Liver (tissue), 9 donors: ENCODE measurements around the gene HIVEP2. TPM values are rescaled to one million over a fixed set of nuclear protein-coding genes. Genes with fewer than 3 reads are reported as not detected.

ENCODE experiments used
- DNase-seq: peaks from one replicate; pipeline ENCODE4 v3.0.0-alpha.2; 2017; ENCODE audit warnings: low spot score
- H3K27ac ChIP-seq, 2 donors: one replicate each; pipeline ENCODE4 v1.7.0; 2013; ENCODE audit warnings: inconsistent platforms in 2 of 2, low read length in 2 of 2, control low read depth in 1 of 2, low read depth in 1 of 2, mild to moderate bottlenecking in 1 of 2
- H3K27me3 ChIP-seq, 4 donors: one replicate each; pipeline versions ENCODE4 v1.6.1 to v1.7.0; 2013; ENCODE audit warnings: low read length in 3 of 4, inconsistent platforms in 1 of 4, mild to moderate bottlenecking in 1 of 4, moderate library complexity in 1 of 4; ENCODE audit not compliant: control insufficient read depth in 4 of 4, insufficient read depth in 4 of 4
- H3K36me3 ChIP-seq, 4 donors: one replicate each; pipeline versions ENCODE4 v1.6.1 to v1.7.0; 2013; ENCODE audit warnings: low read length in 3 of 4, mild to moderate bottlenecking in 3 of 4, low read depth in 1 of 4, moderate library complexity in 1 of 4; ENCODE audit not compliant: control insufficient read depth in 4 of 4, insufficient read depth in 3 of 4
- H3K4me1 ChIP-seq, 4 donors: one replicate each; pipeline versions ENCODE4 v1.6.1 to v1.7.0; 2013; ENCODE audit warnings: low read length in 3 of 4, mild to moderate bottlenecking in 3 of 4, moderate library complexity in 1 of 4; ENCODE audit not compliant: control insufficient read depth in 4 of 4, insufficient read depth in 4 of 4
- H3K4me3 ChIP-seq, 3 donors: one replicate each; pipeline versions ENCODE4 v1.6.1 to v1.7.0; 2013; ENCODE audit warnings: low read length in 3 of 3, control low read depth in 1 of 3, low read depth in 1 of 3, mild to moderate bottlenecking in 1 of 3
- H3K9ac ChIP-seq, 2 donors: one replicate each; pipeline ENCODE4 v1.7.0; 2013; ENCODE audit warnings: low read length in 2 of 2, mild to moderate bottlenecking in 2 of 2, moderate library complexity in 2 of 2, control low read depth in 1 of 2, low read depth in 1 of 2
- H3K9me3 ChIP-seq, 4 donors: one replicate each; pipeline versions ENCODE4 v1.6.1 to v1.7.0; 2013; ENCODE audit warnings: low read length in 3 of 4; ENCODE audit not compliant: control insufficient read depth in 4 of 4
- EGR1 ChIP-seq, 2 donors: IDR thresholded peaks; 2 replicates each; pipeline ENCODE4 v1.6.1; 2016 to 2018; ENCODE audit warnings: antibody characterized with exemption in 2 of 2, low read depth in 2 of 2
- FOXA1 ChIP-seq: IDR thresholded peaks from 2 replicates; pipeline ENCODE4 v1.6.1; 2016; ENCODE audit warnings: antibody characterized with exemption
- FOXA2 ChIP-seq: IDR thresholded peaks from 2 replicates; pipeline ENCODE4 v1.6.1; 2016; ENCODE audit warnings: antibody characterized with exemption
- GABPA ChIP-seq, 2 donors: IDR thresholded peaks in 1 of 2; conservative IDR thresholded peaks in 1 of 2; 2 replicates each; pipeline ENCODE4 v1.6.1; 2016; ENCODE audit warnings: antibody characterized with exemption in 2 of 2, mild to moderate bottlenecking in 1 of 2, moderate library complexity in 1 of 2
- HNF4A ChIP-seq, 2 donors: conservative IDR thresholded peaks; 2 replicates each; pipeline ENCODE4 v1.6.1; 2016; ENCODE audit warnings: antibody characterized with exemption in 2 of 2, mild to moderate bottlenecking in 2 of 2
- HNF4G ChIP-seq: IDR thresholded peaks from 2 replicates; pipeline ENCODE4 v1.6.1; 2016; ENCODE audit warnings: antibody characterized with exemption
- JUND ChIP-seq, 2 donors: IDR thresholded peaks; 2 replicates each; pipeline ENCODE4 v1.6.1; 2016; ENCODE audit warnings: antibody characterized with exemption in 2 of 2
- NR2F2 ChIP-seq: IDR thresholded peaks from 2 replicates; pipeline ENCODE4 v1.6.1; 2016; ENCODE audit warnings: antibody characterized with exemption
- RAD21 ChIP-seq, 2 donors: IDR thresholded peaks; 2 replicates each; pipeline ENCODE4 v1.6.1; 2016; ENCODE audit warnings: antibody characterized with exemption in 2 of 2, mild to moderate bottlenecking in 2 of 2
- RXRA ChIP-seq, 2 donors: IDR thresholded peaks; 2 replicates each; pipeline ENCODE4 v1.6.1; 2017 to 2018; ENCODE audit warnings: antibody characterized with exemption in 2 of 2, mild to moderate bottlenecking in 1 of 2
- SP1 ChIP-seq: IDR thresholded peaks from 2 replicates; pipeline ENCODE4 v1.6.1; 2018; ENCODE audit warnings: antibody characterized with exemption, mild to moderate bottlenecking
- TAF1 ChIP-seq: conservative IDR thresholded peaks from 2 replicates; pipeline ENCODE4 v1.6.1; 2016; ENCODE audit warnings: antibody characterized with exemption, mild to moderate bottlenecking
- YY1 ChIP-seq: IDR thresholded peaks from 2 replicates; pipeline ENCODE4 v1.6.1; 2016; ENCODE audit warnings: antibody characterized with exemption, mild to moderate bottlenecking
- WGBS: extraction: QIAGEN DNeasy Blood & Tissue Kit; methylation state at CpG from one replicate; pipeline ENCODE4 v1.1.7; 2013; 5-methylcytosine and 5-hydroxymethylcytosine counted together
- polyA plus RNA-seq, 2 donors: library from polyadenylated mRNA; stranded (reverse) in 1 of 2; unstranded in 1 of 2; fragments of 200-250 nt in 1 of 2; fragments of >200 nt in 1 of 2; fragmentation: Nextera tagmentation in 1 of 2; extraction: Ambion mirVana in 1 of 2; gene quantifications; one replicate each; pipeline versions ENCODE4 v1.2.1 to v1.2.3, GENCODE V29; 2013 to 2015
- total RNA-seq, 2 donors: library from RNA; depleted of rRNA; stranded (reverse); fragments of >200 nt; gene quantifications; one replicate each; pipeline ENCODE4 v1.2.3, GENCODE V29; 2014
- TF ChIP-seq, protein P1 (sequence below): IDR thresholded peaks from 2 replicates; pipeline ENCODE4 v1.6.1; 2016; ENCODE audit warnings: antibody characterized with exemption, mild to moderate bottlenecking
- TF ChIP-seq, protein P2 (sequence below): IDR thresholded peaks from 2 replicates; pipeline ENCODE4 v1.6.1; 2016; ENCODE audit warnings: antibody characterized with exemption
- TF ChIP-seq, protein P3 (sequence below): fragments of 150-350 bp; IDR thresholded peaks from 2 replicates; pipeline ENCODE4 v1.5.1; 2017; ENCODE audit warnings: improper control_type of control experiment, low read depth, low read length; ENCODE audit not compliant: missing input control
- TF ChIP-seq, protein P4 (sequence below): IDR thresholded peaks from 2 replicates; pipeline ENCODE4 v1.6.1; 2016; ENCODE audit warnings: antibody characterized with exemption
- TF ChIP-seq, protein P5 (sequence below): IDR thresholded peaks from 2 replicates; pipeline ENCODE4 v1.6.1; 2016; ENCODE audit warnings: antibody characterized with exemption
- donor health status: healthy.
- donor health status: healthy.
- donor health status: healthy.
- donor health status: healthy.
- donor health status: healthy.

The HIVEP2 gene
- total and polyA plus RNA-seq, 4 donors, result 0.82 to 6.6 (median 1.3) TPM

DNA sequence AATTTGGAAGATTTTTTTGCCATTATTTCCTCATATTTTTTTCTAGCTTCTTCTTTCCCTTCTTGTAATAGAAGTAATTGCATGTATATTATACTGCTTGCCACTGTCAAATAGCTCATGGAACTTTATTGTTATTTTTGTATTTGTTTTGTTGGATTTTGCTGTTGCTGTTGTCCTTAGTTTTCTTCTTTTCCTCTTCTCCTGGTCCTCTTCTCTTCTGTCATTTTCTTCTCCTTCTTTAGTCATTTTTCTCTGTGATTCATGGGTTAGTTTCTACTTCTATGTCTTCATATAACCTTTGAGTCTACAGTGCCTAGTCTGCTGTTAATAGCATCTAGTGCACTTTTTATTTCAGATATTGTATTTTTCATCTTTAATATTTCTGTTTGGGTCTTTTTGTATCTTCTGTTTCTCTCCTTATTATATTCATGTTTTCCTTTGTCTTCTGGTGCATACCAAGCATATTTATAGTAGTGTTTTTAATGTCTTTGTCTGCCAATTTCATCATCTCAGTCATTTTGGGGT is 226.2 kb downstream of the HIVEP2 start:
- peaks cover 0 to 2% (median 0%) of the 10 kb centered on the region in 4 donors for H3K9me3 ChIP-seq
- no peak overlapping the region for H3K27ac ChIP-seq
- DNase-seq, result no peak
- no peak for TF ChIP-seq FOXA2
- TF ChIP-seq SP1, result no peak
- no peak for TF ChIP-seq NR2F2
- TF ChIP-seq HNF4A (conservative IDR thresholded peaks at IDR 0.05), result no peak
- TF ChIP-seq RXRA (IDR thresholded peaks at IDR 0.05), result no peak
- TF ChIP-seq, protein P1, sequence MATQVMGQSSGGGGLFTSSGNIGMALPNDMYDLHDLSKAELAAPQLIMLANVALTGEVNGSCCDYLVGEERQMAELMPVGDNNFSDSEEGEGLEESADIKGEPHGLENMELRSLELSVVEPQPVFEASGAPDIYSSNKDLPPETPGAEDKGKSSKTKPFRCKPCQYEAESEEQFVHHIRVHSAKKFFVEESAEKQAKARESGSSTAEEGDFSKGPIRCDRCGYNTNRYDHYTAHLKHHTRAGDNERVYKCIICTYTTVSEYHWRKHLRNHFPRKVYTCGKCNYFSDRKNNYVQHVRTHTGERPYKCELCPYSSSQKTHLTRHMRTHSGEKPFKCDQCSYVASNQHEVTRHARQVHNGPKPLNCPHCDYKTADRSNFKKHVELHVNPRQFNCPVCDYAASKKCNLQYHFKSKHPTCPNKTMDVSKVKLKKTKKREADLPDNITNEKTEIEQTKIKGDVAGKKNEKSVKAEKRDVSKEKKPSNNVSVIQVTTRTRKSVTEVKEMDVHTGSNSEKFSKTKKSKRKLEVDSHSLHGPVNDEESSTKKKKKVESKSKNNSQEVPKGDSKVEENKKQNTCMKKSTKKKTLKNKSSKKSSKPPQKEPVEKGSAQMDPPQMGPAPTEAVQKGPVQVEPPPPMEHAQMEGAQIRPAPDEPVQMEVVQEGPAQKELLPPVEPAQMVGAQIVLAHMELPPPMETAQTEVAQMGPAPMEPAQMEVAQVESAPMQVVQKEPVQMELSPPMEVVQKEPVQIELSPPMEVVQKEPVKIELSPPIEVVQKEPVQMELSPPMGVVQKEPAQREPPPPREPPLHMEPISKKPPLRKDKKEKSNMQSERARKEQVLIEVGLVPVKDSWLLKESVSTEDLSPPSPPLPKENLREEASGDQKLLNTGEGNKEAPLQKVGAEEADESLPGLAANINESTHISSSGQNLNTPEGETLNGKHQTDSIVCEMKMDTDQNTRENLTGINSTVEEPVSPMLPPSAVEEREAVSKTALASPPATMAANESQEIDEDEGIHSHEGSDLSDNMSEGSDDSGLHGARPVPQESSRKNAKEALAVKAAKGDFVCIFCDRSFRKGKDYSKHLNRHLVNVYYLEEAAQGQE, result no peak
- TF ChIP-seq YY1, result no peak
- TF ChIP-seq HNF4G, result no peak
- peaks cover 0 to 4% (median 2%) of the 10 kb centered on the region in 4 donors for H3K4me1 ChIP-seq
- no peaks in the 10 kb centered on the region for H3K36me3 ChIP-seq
- H3K9ac ChIP-seq, result no peak overlapping the region
- H3K4me3 ChIP-seq, result no peak overlapping the region
- no peaks in the 10 kb centered on the region for H3K27me3 ChIP-seq

DNA sequence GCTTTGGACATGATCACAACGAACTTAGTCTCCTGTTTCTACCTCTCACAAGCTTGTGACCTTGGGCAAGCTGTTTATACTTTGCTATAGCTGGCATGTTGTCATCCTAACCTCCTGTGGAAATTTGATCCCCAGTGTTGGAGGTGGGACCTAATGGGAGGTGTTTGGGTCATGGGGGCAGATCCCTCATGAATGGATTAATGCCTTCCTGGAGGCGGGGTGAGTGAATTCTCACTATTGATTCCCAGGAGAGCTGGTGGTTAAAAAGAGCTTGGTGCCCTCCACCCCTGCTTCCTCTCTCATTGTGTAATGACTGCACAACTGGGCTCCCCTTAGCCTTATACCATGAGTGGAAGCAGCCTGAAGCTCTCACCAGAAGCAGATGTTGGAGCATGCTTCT is 228.9 kb downstream of the HIVEP2 start:
- 33% methylated on average over 2 of the region's 2 CpGs for WGBS
- Histone ChIP-seq H3K9me3 (peaks cover 0 to 2% (median 0%) of the 10 kb centered on the region in 4 donors), H3K27ac (no peak overlapping the region), H3K9ac (no peak overlapping the region), H3K4me1 (peaks cover 0 to 4% (median 2%) of the 10 kb centered on the region in 4 donors), H3K27me3 (no peaks in the 10 kb centered on the region), H3K36me3 (no peaks in the 10 kb centered on the region), H3K4me3 (no peak overlapping the region)
- TF ChIP-seq TAF1 (no peak), EGR1 (IDR thresholded peaks at IDR 0.05; ENCODE audit: low read depth in 2 of 2) (no peak), GABPA (IDR thresholded peaks at IDR 0.05 in 1 of 2, conservative IDR thresholded peaks at IDR 0.05 in 1 of 2) (no peak), NR2F2 (no peak), FOXA1 (no peak), RAD21 (IDR thresholded peaks at IDR 0.05) (peak in 1 of 2 donors; percentile 25), FOXA2 (no peak), RXRA (IDR thresholded peaks at IDR 0.05) (peak; percentile 34 to 52), HNF4A (conservative IDR thresholded peaks at IDR 0.05) (peak; percentile 34 to 66), YY1 (no peak), JUND (IDR thresholded peaks at IDR 0.05) (no peak), HNF4G (no peak), SP1 (peak; percentile 62)
- TF ChIP-seq, protein P1, result no peak
- TF ChIP-seq, protein P2, sequence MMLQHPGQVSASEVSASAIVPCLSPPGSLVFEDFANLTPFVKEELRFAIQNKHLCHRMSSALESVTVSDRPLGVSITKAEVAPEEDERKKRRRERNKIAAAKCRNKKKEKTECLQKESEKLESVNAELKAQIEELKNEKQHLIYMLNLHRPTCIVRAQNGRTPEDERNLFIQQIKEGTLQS, result no peak
- TF ChIP-seq, protein P3, sequence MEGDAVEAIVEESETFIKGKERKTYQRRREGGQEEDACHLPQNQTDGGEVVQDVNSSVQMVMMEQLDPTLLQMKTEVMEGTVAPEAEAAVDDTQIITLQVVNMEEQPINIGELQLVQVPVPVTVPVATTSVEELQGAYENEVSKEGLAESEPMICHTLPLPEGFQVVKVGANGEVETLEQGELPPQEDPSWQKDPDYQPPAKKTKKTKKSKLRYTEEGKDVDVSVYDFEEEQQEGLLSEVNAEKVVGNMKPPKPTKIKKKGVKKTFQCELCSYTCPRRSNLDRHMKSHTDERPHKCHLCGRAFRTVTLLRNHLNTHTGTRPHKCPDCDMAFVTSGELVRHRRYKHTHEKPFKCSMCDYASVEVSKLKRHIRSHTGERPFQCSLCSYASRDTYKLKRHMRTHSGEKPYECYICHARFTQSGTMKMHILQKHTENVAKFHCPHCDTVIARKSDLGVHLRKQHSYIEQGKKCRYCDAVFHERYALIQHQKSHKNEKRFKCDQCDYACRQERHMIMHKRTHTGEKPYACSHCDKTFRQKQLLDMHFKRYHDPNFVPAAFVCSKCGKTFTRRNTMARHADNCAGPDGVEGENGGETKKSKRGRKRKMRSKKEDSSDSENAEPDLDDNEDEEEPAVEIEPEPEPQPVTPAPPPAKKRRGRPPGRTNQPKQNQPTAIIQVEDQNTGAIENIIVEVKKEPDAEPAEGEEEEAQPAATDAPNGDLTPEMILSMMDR, result no peak
- TF ChIP-seq, protein P4, sequence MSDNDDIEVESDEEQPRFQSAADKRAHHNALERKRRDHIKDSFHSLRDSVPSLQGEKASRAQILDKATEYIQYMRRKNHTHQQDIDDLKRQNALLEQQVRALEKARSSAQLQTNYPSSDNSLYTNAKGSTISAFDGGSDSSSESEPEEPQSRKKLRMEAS, result no peak
- TF ChIP-seq, protein P5, sequence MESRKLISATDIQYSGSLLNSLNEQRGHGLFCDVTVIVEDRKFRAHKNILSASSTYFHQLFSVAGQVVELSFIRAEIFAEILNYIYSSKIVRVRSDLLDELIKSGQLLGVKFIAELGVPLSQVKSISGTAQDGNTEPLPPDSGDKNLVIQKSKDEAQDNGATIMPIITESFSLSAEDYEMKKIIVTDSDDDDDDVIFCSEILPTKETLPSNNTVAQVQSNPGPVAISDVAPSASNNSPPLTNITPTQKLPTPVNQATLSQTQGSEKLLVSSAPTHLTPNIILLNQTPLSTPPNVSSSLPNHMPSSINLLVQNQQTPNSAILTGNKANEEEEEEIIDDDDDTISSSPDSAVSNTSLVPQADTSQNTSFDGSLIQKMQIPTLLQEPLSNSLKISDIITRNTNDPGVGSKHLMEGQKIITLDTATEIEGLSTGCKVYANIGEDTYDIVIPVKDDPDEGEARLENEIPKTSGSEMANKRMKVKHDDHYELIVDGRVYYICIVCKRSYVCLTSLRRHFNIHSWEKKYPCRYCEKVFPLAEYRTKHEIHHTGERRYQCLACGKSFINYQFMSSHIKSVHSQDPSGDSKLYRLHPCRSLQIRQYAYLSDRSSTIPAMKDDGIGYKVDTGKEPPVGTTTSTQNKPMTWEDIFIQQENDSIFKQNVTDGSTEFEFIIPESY, result no peak
- DNase-seq, result no peak
